H54 (cell line): ENCODE data around the gene C17orf107.
"Not testable (repeated sequence)": the region's sequence is repeated elsewhere in the genome, so short reads cannot be mapped to it uniquely, and the experiment has no call there.

ENCODE experiments used
- DNase-seq: peaks from one replicate; pipeline ENCODE4 v3.0.0; 2011; ENCODE audit warnings: low spot score, mixed read lengths; ENCODE audit not compliant: insufficient read length
- FAIRE-seq: peaks from 3 replicates; lab custom pipeline; 2011; peaks lifted over from hg19 to GRCh38; lab: Jason Lieb, UNC
- POLR2A ChIP-seq: IDR thresholded peaks from 2 replicates; pipeline ENCODE4 v1.6.1; 2011; ENCODE audit warnings: low read depth, mild to moderate bottlenecking, low read length

C17orf107 gene

GRCh38 chr17:4921320-4921719, 22.0 kb downstream of the C17orf107 start:
- FAIRE-seq (no peak), DNase-seq (no peak)
- TF ChIP-seq POLR2A: no peak

- FAIRE-seq, DNase-seq: not testable (repeated sequence)
Measured at GRCh38 chr17:4926577-4927335, 27.4 kb downstream of the C17orf107 start.

DNA sequence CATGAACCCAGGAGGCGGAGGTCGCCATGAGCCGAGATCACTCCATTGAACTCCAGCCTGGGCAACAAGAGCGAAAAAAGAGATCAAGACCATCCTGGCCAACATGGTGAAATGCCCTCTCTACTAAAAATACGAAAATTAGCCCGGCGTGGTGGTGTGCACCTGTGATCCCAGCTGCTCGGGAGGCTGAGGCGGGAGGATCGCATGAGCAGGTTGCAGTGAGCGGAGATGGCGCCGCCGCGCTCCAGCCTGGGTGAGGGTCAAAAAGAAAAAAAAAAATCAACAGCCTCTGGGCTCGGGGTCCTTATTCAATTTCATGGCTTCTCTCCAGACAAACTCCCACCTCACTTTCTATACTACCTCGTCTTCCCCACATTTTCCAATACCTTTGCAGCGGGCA, 29.5 kb downstream of the C17orf107 start:
- DNase-seq: no peak
- TF ChIP-seq POLR2A: no peak
- no peak for FAIRE-seq

GRCh38 chr17:4931963-4932362, 32.6 kb downstream of the C17orf107 start, which contains the start of gene GP1BA:
GP1BA (plus strand) TSS chr17:4932277; CDS start chr17:4932605, 328 bp downstream.
- no peak for TF ChIP-seq POLR2A
- FAIRE-seq (no peak), DNase-seq (no peak)

GRCh38 chr17:4932756-4933155, 33.4 kb downstream of the C17orf107 start:
- DNase-seq: no peak
- no peak for FAIRE-seq
- no peak for TF ChIP-seq POLR2A

GRCh38 chr17:4933646-4934045, 34.3 kb downstream of the C17orf107 start:
- TF ChIP-seq POLR2A: no peak
- FAIRE-seq (no peak), DNase-seq (no peak)

DNA sequence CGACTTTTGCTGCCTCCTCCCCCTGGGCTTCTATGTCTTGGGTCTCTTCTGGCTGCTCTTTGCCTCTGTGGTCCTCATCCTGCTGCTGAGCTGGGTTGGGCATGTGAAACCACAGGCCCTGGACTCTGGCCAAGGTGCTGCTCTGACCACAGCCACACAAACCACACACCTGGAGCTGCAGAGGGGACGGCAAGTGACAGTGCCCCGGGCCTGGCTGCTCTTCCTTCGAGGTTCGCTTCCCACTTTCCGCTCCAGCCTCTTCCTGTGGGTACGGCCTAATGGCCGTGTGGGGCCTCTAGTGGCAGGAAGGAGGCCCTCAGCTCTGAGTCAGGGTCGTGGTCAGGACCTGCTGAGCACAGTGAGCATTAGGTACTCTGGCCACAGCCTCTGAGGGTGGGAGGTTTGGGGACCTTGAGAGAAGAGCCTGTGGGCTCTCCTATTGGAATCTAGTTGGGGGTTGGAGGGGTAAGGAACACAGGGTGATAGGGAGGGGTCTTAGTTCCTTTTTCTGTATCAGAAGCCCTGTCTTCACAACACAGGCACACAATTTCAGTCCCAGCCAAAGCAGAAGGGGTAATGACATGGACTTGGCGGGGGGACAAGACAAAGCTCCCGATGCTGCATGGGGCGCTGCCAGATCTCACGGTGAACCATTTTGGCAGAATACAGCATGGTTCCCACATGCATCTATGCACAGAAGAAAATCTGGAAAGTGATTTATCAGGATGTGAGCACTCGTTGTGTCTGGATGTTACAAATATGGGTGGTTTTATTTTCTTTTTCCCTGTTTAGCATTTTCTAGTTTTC, 35.0 kb downstream of the C17orf107 start:
- FAIRE-seq (no peak), DNase-seq (peak; percentile 75)
- no peak for TF ChIP-seq POLR2A

DNA sequence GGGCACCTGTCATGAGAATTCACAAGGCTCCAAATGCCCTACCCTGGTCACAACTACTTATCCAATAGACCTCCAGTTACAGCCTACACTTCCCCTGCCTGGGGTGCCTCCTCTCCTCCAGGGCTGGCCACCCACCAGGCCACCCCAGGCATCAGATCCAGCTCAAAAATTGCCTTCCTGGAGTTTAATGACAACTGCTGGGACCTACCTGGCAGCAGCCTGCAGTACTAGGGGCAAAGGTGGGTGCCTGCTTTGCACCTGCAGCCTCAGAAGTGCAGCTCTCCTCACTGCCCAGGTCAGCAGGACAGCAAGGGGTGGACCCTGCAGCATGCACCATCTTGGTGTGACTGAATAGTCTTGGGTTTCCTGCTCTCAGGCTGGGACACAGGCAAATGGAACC, 36.3 kb downstream of the C17orf107 start:
- no peak for TF ChIP-seq POLR2A
- no peak for DNase-seq
- no peak for FAIRE-seq

DNA sequence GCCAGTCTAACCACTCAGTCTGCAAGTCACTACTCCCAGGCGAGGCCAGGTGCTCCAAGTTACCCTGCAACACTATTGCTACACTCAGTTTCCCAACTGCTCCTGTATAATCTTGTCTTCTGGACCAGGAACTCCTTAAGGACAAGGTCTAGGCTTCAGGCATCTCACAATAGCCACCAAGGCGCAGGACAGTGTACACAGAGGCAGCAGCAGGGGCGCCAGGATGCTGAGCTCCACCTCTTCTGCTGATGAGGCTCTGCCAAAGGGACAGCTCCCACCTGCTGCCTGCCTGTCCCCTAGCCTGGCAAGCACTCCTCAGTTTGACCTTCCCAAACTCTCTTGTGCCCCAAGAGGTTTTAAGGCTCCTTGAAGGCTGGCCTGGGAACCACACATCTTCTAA, 37.1 kb downstream of the C17orf107 start:
- TF ChIP-seq POLR2A: no peak
- no peak for FAIRE-seq
- no peak for DNase-seq

GRCh38 chr17:4937553-4937952, 38.2 kb downstream of the C17orf107 start:
- FAIRE-seq (no peak), DNase-seq (no peak)
- no peak for TF ChIP-seq POLR2A

GRCh38 chr17:4938069-4938491, 38.7 kb downstream of the C17orf107 start:
- TF ChIP-seq POLR2A: no peak
- DNase-seq: no peak
- no peak for FAIRE-seq

GRCh38 chr17:4938688-4939545, 39.6 kb downstream of the C17orf107 start:
- no peak for TF ChIP-seq POLR2A
- DNase-seq: no peak
- no peak for FAIRE-seq

DNA sequence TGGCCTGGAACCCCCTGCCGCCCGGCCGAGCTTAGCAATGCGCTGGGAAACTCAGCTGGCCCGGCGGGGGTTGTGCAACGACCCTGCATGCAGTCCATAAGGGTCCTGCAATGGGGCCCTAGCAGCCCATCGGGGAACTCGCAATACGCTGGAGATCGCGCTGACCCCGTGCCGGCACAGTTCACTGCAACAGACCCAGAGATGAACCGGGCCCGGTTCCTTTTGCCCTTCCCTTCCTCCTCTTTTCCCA, 40.1 kb downstream of the C17orf107 start:
- TF ChIP-seq POLR2A: no peak
- no peak for DNase-seq
- FAIRE-seq: no peak
